H9 (cell line): Measurements from ENCODE around the gene ACP6. TPM values are rescaled to one million over a fixed set of nuclear protein-coding genes. Genes with fewer than 3 reads are reported as not detected.

Experiments
- DNase-seq: peaks from one replicate; pipeline ENCODE4 v3.0.0-alpha.2; 2017
- H2AFZ ChIP-seq: one replicate; pipeline ENCODE4 v1.6.1; 2013; ENCODE audit warnings: mild to moderate bottlenecking, low read length, control low read depth, moderate library complexity
- H2AK5ac ChIP-seq: 2 replicates; pipeline ENCODE4 v1.6.1; 2013; ENCODE audit warnings: low read length, control low read depth, mixed read lengths; ENCODE audit not compliant: insufficient read length
- H2BK120ac ChIP-seq: one replicate; pipeline ENCODE4 v1.6.1; 2013; ENCODE audit warnings: low read depth, mild to moderate bottlenecking, low read length, control low read depth, inconsistent platforms; ENCODE audit not compliant: poor library complexity, severe bottlenecking
- H2BK12ac ChIP-seq: 2 replicates; pipeline ENCODE4 v1.6.1; 2013; ENCODE audit warnings: low read length, control low read depth, mixed read lengths, low read depth; ENCODE audit not compliant: insufficient read length
- H2BK15ac ChIP-seq: 2 replicates; pipeline ENCODE4 v1.6.1; 2013; ENCODE audit warnings: low read depth, low read length, control low read depth
- H2BK20ac ChIP-seq: one replicate; pipeline ENCODE4 v1.6.1; 2013; ENCODE audit warnings: low read depth, mild to moderate bottlenecking, low read length, control low read depth, inconsistent platforms; ENCODE audit not compliant: poor library complexity, severe bottlenecking
- H2BK5ac ChIP-seq: 2 replicates; pipeline ENCODE4 v1.6.1; 2013; ENCODE audit warnings: low read length, control low read depth, mixed read lengths; ENCODE audit not compliant: insufficient read length
- H3K14ac ChIP-seq: 2 replicates; pipeline ENCODE4 v1.6.1; 2013; ENCODE audit warnings: low read length, control low read depth; ENCODE audit not compliant: insufficient read depth
- H3K18ac ChIP-seq: 2 replicates; pipeline ENCODE4 v1.6.1; 2013; ENCODE audit warnings: low read depth, mild to moderate bottlenecking, mixed read lengths, low read length, control low read depth; ENCODE audit not compliant: insufficient read length
- H3K23ac ChIP-seq: 2 replicates; pipeline ENCODE4 v1.6.1; 2013; ENCODE audit warnings: low read length, control low read depth, mixed read lengths, low read depth; ENCODE audit not compliant: insufficient read length
- H3K23me2 ChIP-seq: 2 replicates; pipeline ENCODE4 v1.6.1; 2013; ENCODE audit warnings: low read depth, mild to moderate bottlenecking, mixed read lengths, low read length, control low read depth; ENCODE audit not compliant: insufficient read length, poor library complexity, severe bottlenecking
- H3K27ac ChIP-seq: 2 replicates; pipeline ENCODE4 v1.5.1; 2013; ENCODE audit warnings: low read length, control low read depth, mixed read lengths, low read depth; ENCODE audit not compliant: insufficient read length
- H3K27me3 ChIP-seq: 2 replicates; pipeline ENCODE4 v1.6.1; 2013; ENCODE audit warnings: low read length, control low read depth, inconsistent platforms; ENCODE audit not compliant: insufficient read depth
- H3K4ac ChIP-seq: 2 replicates; pipeline ENCODE4 v1.6.1; 2013; ENCODE audit warnings: low read depth, mild to moderate bottlenecking, control low read depth, inconsistent platforms, low read length, moderate library complexity
- H3K4me1 ChIP-seq: 2 replicates; pipeline ENCODE4 v1.6.1; 2013; ENCODE audit warnings: low read length, control low read depth, inconsistent platforms; ENCODE audit not compliant: insufficient read depth
- H3K4me2 ChIP-seq: 2 replicates; pipeline ENCODE4 v1.6.1; 2013; ENCODE audit warnings: low read length, control low read depth, mixed read lengths; ENCODE audit not compliant: insufficient read length, insufficient read depth
- H3K56ac ChIP-seq: 2 replicates; pipeline ENCODE4 v1.6.1; 2013; ENCODE audit warnings: low read depth, mild to moderate bottlenecking, mixed read lengths, low read length, control low read depth; ENCODE audit not compliant: insufficient read length
- H3K79me1 ChIP-seq: 2 replicates; pipeline ENCODE4 v1.6.1; 2013; ENCODE audit warnings: low read depth, mild to moderate bottlenecking, moderate library complexity, low read length, control low read depth, inconsistent platforms; ENCODE audit not compliant: insufficient read depth, poor library complexity, severe bottlenecking
- H3K79me2 ChIP-seq: 2 replicates; pipeline ENCODE4 v1.6.1; 2013; ENCODE audit warnings: low read length, control low read depth, inconsistent platforms; ENCODE audit not compliant: insufficient read depth
- H3K9ac ChIP-seq: 2 replicates; pipeline ENCODE4 v1.6.1; 2013; ENCODE audit warnings: low read length, control low read depth, mixed read lengths; ENCODE audit not compliant: insufficient read length; ENCODE audit errors: extremely low read depth
- H3K9me3 ChIP-seq: one replicate; pipeline ENCODE4 v1.6.1; 2013; ENCODE audit warnings: low read depth, low read length, inconsistent platforms; ENCODE audit not compliant: control insufficient read depth
- H3T11ph ChIP-seq: one replicate; pipeline ENCODE4 v1.6.1; 2013; ENCODE audit warnings: mild to moderate bottlenecking, low read length, control low read depth, inconsistent platforms
- H4K20me1 ChIP-seq: one replicate; pipeline ENCODE4 v1.6.1; 2013; ENCODE audit not compliant: control insufficient read depth, insufficient read length, insufficient read depth
- H4K5ac ChIP-seq: 2 replicates; pipeline ENCODE4 v1.6.1; 2013; ENCODE audit warnings: low read depth, mild to moderate bottlenecking, mixed read lengths, low read length, control low read depth; ENCODE audit not compliant: insufficient read length
- H4K8ac ChIP-seq: replicated peaks from 2 replicates; pipeline ENCODE4 v1.6.1; 2013; ENCODE audit warnings: low read length, control low read depth, mixed read lengths, low read depth; ENCODE audit not compliant: insufficient read length
- H4K91ac ChIP-seq: 2 replicates; pipeline ENCODE4 v1.6.1; 2013; ENCODE audit warnings: low read depth, mild to moderate bottlenecking, moderate library complexity, mixed read lengths, low read length, control low read depth; ENCODE audit not compliant: insufficient read length
- H3K27ac Mint-ChIP-seq, 3 experiments: 2 replicates in 2 of 3; 3 replicates in 1 of 3; pipeline ENCODE4 v1.8.0; 2020 to 2021; ENCODE audit warnings: mixed read lengths in 3 of 3, mild to moderate bottlenecking in 1 of 3, moderate library complexity in 1 of 3
- H3K27me3 Mint-ChIP-seq: 2 replicates; pipeline ENCODE4 v1.8.0; 2021; ENCODE audit warnings: low read depth, mild to moderate bottlenecking, moderate library complexity, mixed read lengths
- H3K36me3 Mint-ChIP-seq, 3 experiments: 2 replicates in 2 of 3; 3 replicates in 1 of 3; pipeline ENCODE4 v1.8.0; 2020 to 2021; ENCODE audit warnings: low read depth in 3 of 3, mixed read lengths in 3 of 3; ENCODE audit not compliant: insufficient read depth in 1 of 3
- H3K4me1 Mint-ChIP-seq, 2 experiments: 2 replicates each; pipeline ENCODE4 v1.8.0; 2020; ENCODE audit warnings: mixed read lengths in 2 of 2
- H3K4me3 Mint-ChIP-seq, 2 experiments: 2 replicates in 1 of 2; 3 replicates in 1 of 2; pipeline ENCODE4 v1.8.0; 2020 to 2021; ENCODE audit warnings: mild to moderate bottlenecking in 2 of 2, mixed read lengths in 2 of 2, moderate library complexity in 1 of 2
- H3K9me3 Mint-ChIP-seq, 2 experiments: 2 replicates in 1 of 2; 3 replicates in 1 of 2; pipeline ENCODE4 v1.8.0; 2020; ENCODE audit warnings: mild to moderate bottlenecking in 2 of 2, mixed read lengths in 2 of 2, moderate library complexity in 1 of 2
- WGBS: extraction: QIAGEN DNeasy Blood & Tissue Kit; methylation state at CpG from one replicate; pipeline ENCODE4 v1.1.7; 2013; ENCODE audit warnings: missing lambda C conversion rate, low lambda C conversion rate, mixed read lengths; ENCODE audit not compliant: insufficient read length; ENCODE audit errors: extremely low coverage; 5-methylcytosine and 5-hydroxymethylcytosine counted together
- total RNA-seq: library from RNA; stranded (reverse); gene quantifications from 2 replicates; pipeline ENCODE4 v1.2.1, GENCODE V29; 2021
- TF ChIP-seq, protein P1 (sequence below): fragments of 200-600 bp; sonication (generic); conservative IDR thresholded peaks from 3 replicates; pipeline ENCODE4 v1.8.0; 2021; ENCODE audit warnings: antibody characterized with exemption, mild to moderate bottlenecking

ACP6 gene
- total RNA-seq, 1 experiment from 2014 or later, result 17.1 TPM

DNA sequence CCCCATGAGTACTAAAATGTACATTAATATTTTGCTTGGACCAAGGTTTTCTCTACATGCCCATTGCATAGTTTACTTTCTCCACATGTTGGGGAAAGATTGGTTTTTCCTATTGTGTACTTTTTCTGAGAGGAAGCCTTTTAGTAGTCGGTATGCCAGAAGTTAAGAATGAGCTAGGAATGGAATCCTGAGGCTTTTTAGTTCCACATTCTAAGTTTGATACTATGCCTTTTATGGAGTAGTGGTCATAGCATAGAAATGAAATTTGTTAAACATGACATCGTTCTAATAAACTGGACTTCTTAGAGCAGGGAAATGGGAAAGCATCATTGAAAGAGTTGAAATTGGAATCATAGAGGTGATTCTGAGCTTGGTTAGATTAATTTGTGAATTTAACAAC, 64.7 kb downstream of the ACP6 start:
- H3K4me3 Mint-ChIP-seq, result no peak overlapping the region
- H4K91ac ChIP-seq, result no peak overlapping the region
- peaks cover 13 to 29% of the 10 kb centered on the region in 2 experiments for H3K4me1 Mint-ChIP-seq
- H3K36me3 Mint-ChIP-seq, result peaks cover 10 to 57% (median 36%) of the 10 kb centered on the region in 3 experiments; a peak in 6 of 7 replicates
- peaks cover 2% of the 10 kb centered on the region for H3K79me1 ChIP-seq
- H3K27me3 Mint-ChIP-seq, result no peaks in the 10 kb centered on the region
- no peaks in the 10 kb centered on the region for H3K9me3 ChIP-seq
- H3K4me1 ChIP-seq, result peaks cover 2% of the 10 kb centered on the region; the same call in 1 of the 2 replicates
- no peak for DNase-seq
- no CpG with 5 or more reads among the region's 2 CpGs for WGBS
- no peak overlapping the region for H2BK15ac ChIP-seq
- no peak overlapping the region for H3K18ac ChIP-seq
- no peak overlapping the region for H4K5ac ChIP-seq
- H2BK120ac ChIP-seq, result no peak overlapping the region
- no peak overlapping the region for H3K9ac ChIP-seq
- no peak overlapping the region for H3K4ac ChIP-seq
- H2BK12ac ChIP-seq, result no peak overlapping the region
- no peak overlapping the region for H2AK5ac ChIP-seq
- no peak overlapping the region for H3K27ac Mint-ChIP-seq
- no peak overlapping the region for H3K14ac ChIP-seq
- H3K23me2 ChIP-seq, result peaks cover 4% of the 10 kb centered on the region
- no peak overlapping the region for H3K27ac ChIP-seq
- no peak overlapping the region for H3K56ac ChIP-seq
- H3K23ac ChIP-seq, result no peak overlapping the region
- H3K4me2 ChIP-seq, result no peak overlapping the region
- no peaks in the 10 kb centered on the region for H3K9me3 Mint-ChIP-seq
- H4K8ac ChIP-seq, result no peak overlapping the region
- peaks cover 2% of the 10 kb centered on the region; the same call in 1 of the 2 replicates for H3K79me2 ChIP-seq
- no peak overlapping the region for H2BK20ac ChIP-seq
- H2BK5ac ChIP-seq, result no peak overlapping the region
- TF ChIP-seq, protein P1, sequence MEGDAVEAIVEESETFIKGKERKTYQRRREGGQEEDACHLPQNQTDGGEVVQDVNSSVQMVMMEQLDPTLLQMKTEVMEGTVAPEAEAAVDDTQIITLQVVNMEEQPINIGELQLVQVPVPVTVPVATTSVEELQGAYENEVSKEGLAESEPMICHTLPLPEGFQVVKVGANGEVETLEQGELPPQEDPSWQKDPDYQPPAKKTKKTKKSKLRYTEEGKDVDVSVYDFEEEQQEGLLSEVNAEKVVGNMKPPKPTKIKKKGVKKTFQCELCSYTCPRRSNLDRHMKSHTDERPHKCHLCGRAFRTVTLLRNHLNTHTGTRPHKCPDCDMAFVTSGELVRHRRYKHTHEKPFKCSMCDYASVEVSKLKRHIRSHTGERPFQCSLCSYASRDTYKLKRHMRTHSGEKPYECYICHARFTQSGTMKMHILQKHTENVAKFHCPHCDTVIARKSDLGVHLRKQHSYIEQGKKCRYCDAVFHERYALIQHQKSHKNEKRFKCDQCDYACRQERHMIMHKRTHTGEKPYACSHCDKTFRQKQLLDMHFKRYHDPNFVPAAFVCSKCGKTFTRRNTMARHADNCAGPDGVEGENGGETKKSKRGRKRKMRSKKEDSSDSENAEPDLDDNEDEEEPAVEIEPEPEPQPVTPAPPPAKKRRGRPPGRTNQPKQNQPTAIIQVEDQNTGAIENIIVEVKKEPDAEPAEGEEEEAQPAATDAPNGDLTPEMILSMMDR, result no peak
- H2AFZ ChIP-seq, result no peak overlapping the region
- H4K20me1 ChIP-seq, result no peaks in the 10 kb centered on the region
- H3K27me3 ChIP-seq, result no peaks in the 10 kb centered on the region
- H3T11ph ChIP-seq, result no peak overlapping the region
